Progenitor cell of endocrine pancreas (in vitro differentiated cells): ENCODE measurements around the gene ASIC3. TPM values are rescaled to one million over a fixed set of nuclear protein-coding genes. Genes with fewer than 3 reads are reported as not detected.

Experiments used
- DNase-seq: peaks from one replicate; pipeline ENCODE4 v3.0.0; 2021; ENCODE audit warnings: low spot score; ENCODE audit not compliant: unreplicated experiment
- H3K27ac Mint-ChIP-seq: 2 replicates; pipeline ENCODE4 v1.8.0; 2021; ENCODE audit warnings: mild to moderate bottlenecking, moderate library complexity, mixed read lengths
- H3K27me3 Mint-ChIP-seq: 2 replicates; pipeline ENCODE4 v1.8.0; 2021; ENCODE audit warnings: mixed read lengths
- H3K36me3 Mint-ChIP-seq: 2 replicates; pipeline ENCODE4 v1.8.0; 2022; ENCODE audit warnings: mixed read lengths; ENCODE audit not compliant: insufficient read depth
- H3K4me1 Mint-ChIP-seq: 2 replicates; pipeline ENCODE4 v1.8.0; 2021; ENCODE audit warnings: low read depth, mixed read lengths
- H3K4me3 Mint-ChIP-seq: 2 replicates; pipeline ENCODE4 v1.8.0; 2021; ENCODE audit warnings: low read depth, mild to moderate bottlenecking, moderate library complexity, mixed read lengths
- H3K9me3 Mint-ChIP-seq: 2 replicates; pipeline ENCODE4 v1.8.0; 2021; ENCODE audit warnings: low read depth, mixed read lengths
- CTCF ChIP-seq: fragments of 200-600 bp; sonication (generic); IDR thresholded peaks from one replicate; pipeline ENCODE4 v1.5.0; 2021; ENCODE audit warnings: antibody characterized with exemption, mild to moderate bottlenecking; ENCODE audit not compliant: unreplicated experiment
- total RNA-seq: library from RNA; stranded (reverse); gene quantifications from 2 replicates; pipeline ENCODE4 v1.2.1, GENCODE V29; 2021

Gene ASIC3
- total RNA-seq, 1 donor from 2014 or later, result 5.1 TPM

GRCh38 chr7:151069841-151070573 lies 21.7 kb downstream of the ASIC3 start:
- DNase-seq, result no peak
- Mint-ChIP-seq H3K27ac (no peak overlapping the region), H3K36me3 (peaks cover 17% of the 10 kb centered on the region)

GRCh38 chr7:151070574-151070960 lies 22.2 kb downstream of the ASIC3 start:
- H3K36me3 Mint-ChIP-seq, result peaks cover 16% of the 10 kb centered on the region
- no peak for TF ChIP-seq CTCF
- no peaks in the 10 kb centered on the region for H3K27me3 Mint-ChIP-seq
- no peaks in the 10 kb centered on the region for H3K9me3 Mint-ChIP-seq
- no peak for DNase-seq
- no peak overlapping the region for H3K27ac Mint-ChIP-seq
- H3K4me1 Mint-ChIP-seq, result no peaks in the 10 kb centered on the region
- H3K4me3 Mint-ChIP-seq, result no peak overlapping the region

More at GRCh38 chr7:151069841-151070573, 21.7 kb downstream of the ASIC3 start:
- Mint-ChIP-seq H3K9me3 (no peaks in the 10 kb centered on the region), H3K4me1 (no peaks in the 10 kb centered on the region), H3K27me3 (no peaks in the 10 kb centered on the region), H3K4me3 (no peak overlapping the region)
- TF ChIP-seq CTCF, result no peak

GRCh38 chr7:151071032-151071866 lies 22.9 kb downstream of the ASIC3 start:
- Mint-ChIP-seq H3K36me3 (peaks cover 18% of the 10 kb centered on the region), H3K9me3 (no peaks in the 10 kb centered on the region), H3K4me1 (no peaks in the 10 kb centered on the region), H3K27ac (no peak overlapping the region), H3K27me3 (no peaks in the 10 kb centered on the region), H3K4me3 (no peak overlapping the region)
- no peak for DNase-seq
- no peak for TF ChIP-seq CTCF

GRCh38 chr7:151073990-151074389 lies 25.7 kb downstream of the ASIC3 start:
- no peak for TF ChIP-seq CTCF
- no peak for DNase-seq
- Mint-ChIP-seq H3K4me1 (peaks cover under 1% of the 10 kb centered on the region), H3K27ac (no peak overlapping the region), H3K9me3 (no peaks in the 10 kb centered on the region), H3K36me3 (peaks cover 14% of the 10 kb centered on the region), H3K4me3 (no peak overlapping the region), H3K27me3 (no peaks in the 10 kb centered on the region)

- Mint-ChIP-seq H3K9me3 (no peaks in the 10 kb centered on the region), H3K36me3 (peaks cover 11% of the 10 kb centered on the region), H3K4me3 (no peak overlapping the region), H3K27me3 (no peaks in the 10 kb centered on the region), H3K4me1 (peaks cover 5% of the 10 kb centered on the region), H3K27ac (no peak overlapping the region)
- no peak for DNase-seq
- TF ChIP-seq CTCF, result no peak
Observed at GRCh38 chr7:151074817-151075661, 26.7 kb downstream of the ASIC3 start.
